ENCODE data around the gene GREB1L.

The GREB1L gene

GRCh38 chr18:21490748-21491147, 248.7 kb downstream of the GREB1L start:
- DNase-seq = no peak

GRCh38 chr18:21496277-21496835, 254.3 kb downstream of the GREB1L start:
- peak; percentile 31 for DNase-seq

- no peak for DNase-seq
Observed at GRCh38 chr18:21499997-21500396, 258.0 kb downstream of the GREB1L start.

DNA sequence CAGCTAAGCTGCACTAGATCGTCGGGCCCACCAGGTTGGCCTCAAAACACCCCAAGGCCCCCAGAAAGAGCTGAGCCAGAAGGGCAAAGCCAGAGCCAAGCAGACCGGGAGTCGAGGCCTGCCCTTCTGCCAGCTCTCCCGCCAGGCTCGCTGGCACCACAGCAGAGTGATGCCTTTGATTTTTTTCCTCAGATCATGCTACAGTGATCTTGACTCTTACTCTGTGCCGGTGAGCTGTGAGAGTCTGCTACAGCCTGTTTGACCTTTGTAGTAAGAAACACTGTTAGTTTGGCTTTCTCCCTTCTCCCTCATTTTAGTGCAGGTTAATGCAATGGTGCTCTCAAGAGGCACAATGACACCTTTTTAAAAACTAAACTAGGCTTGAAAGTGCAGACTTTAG, 260.6 kb downstream of the GREB1L start:
- no peak for DNase-seq

GRCh38 chr18:21507913-21508701, 266.1 kb downstream of the GREB1L start:
- no peak for DNase-seq

DNA sequence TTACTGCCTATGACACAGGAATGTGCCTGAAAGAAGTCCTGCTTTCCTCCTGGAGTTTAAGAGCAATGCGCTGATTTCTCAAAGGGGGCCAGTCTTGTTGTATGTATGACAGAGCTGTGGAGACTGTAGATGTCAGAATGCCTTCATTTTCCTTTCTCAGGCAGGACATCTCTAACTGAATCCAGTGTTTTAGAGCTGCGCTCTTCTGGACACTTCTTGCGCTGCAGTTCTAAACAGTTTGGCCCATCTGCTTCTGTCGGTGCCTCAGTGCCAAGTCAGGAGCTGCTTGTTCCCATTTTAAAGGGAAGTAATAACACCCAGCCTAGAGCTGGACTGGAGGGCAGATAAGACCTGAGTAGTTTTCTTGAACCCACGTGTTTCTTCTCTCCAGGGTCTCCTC, 267.0 kb downstream of the GREB1L start:
- no peak for DNase-seq

GRCh38 chr18:21513292-21513691, 271.3 kb downstream of the GREB1L start:
- no peak for DNase-seq

DNA sequence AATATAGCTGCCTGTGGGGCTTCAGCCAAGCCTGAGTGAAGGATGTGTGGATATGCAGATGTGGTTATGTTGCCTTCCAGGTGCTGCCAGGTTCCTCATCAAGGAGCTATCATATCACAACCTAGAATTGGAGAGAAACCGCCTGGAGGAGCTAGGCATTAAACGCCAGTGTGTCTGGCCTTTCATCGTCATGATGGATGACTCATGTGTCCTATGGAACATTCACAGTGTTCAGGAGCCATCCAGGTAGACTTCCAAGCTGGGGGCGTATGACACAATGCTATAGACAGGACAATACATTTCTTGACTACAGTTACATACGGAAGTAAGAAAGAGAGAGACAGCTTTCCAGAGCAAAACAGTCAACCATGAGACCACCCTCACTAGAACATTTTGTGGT, 271.7 kb downstream of the GREB1L start:
- DNase-seq = no peak

DNA sequence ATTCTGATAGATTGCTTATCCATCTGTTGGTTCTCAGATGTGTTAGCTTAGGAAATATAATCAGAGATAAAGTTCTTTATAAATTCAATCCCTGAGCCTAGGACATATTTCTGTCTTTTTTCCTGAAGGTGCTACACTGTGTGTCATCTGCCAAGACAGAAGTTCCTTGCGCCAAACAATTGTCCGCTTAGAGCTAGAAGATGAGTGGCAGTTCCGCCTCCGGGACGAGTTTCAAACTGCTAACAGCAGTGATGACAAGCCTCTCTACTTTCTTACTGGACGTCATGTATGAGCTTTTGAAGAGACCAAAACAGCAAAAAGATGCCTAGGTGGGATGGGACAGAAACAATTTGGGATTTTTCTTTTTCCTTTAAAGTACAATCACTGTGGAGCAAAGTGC, 280.5 kb downstream of the GREB1L start:
- DNase-seq = no peak

DNA sequence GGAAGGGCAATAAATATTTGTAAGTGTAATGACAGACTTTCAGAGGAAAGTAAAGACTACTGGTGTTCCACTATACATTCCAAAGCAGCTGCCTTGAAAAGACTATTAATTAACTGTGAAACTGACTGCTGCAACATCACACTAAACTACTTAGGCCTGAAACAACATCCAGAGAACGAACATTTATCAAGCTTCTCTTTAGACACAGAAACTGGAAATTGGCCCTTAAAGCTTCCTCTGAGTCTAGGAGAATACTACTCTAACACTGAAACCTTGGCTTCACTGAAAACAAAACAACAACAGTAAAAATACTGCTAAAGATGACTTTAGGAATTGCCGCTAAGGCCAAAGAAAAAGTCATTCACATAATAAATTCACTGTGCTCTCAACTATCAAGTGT, 283.9 kb downstream of the GREB1L start:
- DNase-seq = no peak

- DNase-seq = no peak
Observed at GRCh38 chr18:21526463-21526862, 284.4 kb downstream of the GREB1L start.

DNA sequence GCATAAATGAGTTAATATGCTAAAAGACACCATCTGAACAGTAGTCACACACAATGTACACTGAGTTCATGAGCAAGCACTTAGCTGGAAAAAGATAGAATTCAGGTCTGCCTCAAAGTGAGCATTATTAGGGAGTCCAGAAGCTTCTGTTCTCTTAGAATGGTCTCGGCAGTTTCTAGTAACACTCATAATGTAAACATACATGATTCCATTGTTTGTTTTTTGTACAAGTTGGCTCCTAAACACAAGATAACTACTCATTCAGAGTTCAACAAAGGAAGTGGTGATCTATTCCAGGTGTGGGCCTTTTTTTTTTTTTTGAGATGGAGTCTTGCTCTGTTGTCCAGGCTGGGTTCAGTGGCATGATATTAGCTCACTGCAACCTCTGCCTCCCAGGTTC, 292.3 kb downstream of the GREB1L start:
- DNase-seq = no peak

GRCh38 chr18:21538230-21538629, 296.2 kb downstream of the GREB1L start:
- DNase-seq = no peak

DNA sequence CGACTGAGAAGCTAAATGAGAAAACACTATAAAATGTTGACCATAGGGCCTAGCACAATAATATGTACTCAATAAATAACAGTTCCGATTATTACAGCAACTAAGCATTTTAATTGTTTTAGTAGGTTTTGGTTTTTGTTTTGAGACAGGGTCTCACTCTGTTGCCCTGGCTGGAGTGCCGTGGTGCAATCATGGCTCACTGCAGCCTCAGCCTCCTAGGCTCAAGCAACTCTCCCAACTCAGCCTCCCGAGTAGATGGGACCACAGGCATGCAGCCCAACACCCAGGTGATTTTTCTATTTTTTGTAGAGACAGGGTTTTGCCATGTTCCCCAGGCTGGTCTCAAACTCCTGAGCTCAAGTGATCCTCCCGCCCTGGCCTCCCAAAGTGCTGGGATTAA, 304.4 kb downstream of the GREB1L start:
- DNase-seq = no peak

DNA sequence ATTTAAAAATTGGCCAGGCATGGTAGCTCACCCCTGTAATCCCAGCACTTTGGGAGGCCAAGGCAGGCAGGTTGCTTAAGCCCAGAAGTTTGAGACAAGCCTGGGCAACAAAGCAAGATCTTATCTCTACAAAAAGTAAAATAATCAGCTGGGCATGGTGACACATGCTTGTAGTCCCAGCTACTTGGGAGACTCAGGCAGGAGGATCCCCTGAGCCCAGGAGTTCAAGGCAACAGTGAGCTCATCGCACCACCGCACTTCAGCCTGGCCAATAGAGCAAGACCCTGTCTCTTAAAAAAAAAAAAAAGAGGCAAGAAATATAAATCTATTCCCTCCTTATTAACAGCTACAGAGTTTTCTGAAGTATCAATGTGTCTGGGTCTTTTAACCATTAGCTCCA, 306.6 kb downstream of the GREB1L start:
- DNase-seq = no peak

GRCh38 chr18:21550510-21550970, 308.5 kb downstream of the GREB1L start:
- no peak for DNase-seq

- DNase-seq = no peak
Observed at GRCh38 chr18:21557607-21558253, 315.7 kb downstream of the GREB1L start.

- no peak for DNase-seq
Observed at GRCh38 chr18:21559195-21559594, 317.2 kb downstream of the GREB1L start.

DNA sequence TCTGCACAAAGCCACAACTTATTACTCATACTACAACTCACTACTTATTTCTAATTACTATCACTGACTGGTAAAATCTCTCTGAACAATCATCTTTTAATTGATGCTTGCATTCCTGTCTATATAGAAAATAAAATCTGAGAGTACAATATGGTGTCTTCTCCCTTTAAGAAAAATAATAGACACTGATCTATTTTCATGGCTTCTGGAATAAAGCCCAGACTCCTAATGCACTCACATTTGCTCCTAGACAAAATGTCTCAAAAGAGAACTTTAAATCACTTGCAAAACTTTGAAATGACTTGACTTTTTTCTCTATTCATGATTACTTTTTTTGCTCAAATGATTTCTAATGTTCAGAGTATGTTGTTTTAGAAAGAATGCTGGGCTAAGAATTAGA, 329.7 kb downstream of the GREB1L start:
- DNase-seq = no peak
